HepG2 (cell line): ENCODE data around the gene PCOLCE2. TPM values are rescaled to one million over a fixed set of nuclear protein-coding genes. Genes with fewer than 3 reads are reported as not detected.

ENCODE experiments used
- ATAC-seq: fragments of 200-7000 bp; cut with Tn5 transposase; 3 replicates; pipeline ENCODE4 v1.9.1; 2020; ENCODE audit warnings: mild to moderate bottlenecking, moderate library complexity
- BruUV-seq: library from RNA; stranded (reverse); fragments of 400-500 nt; replicated peaks from 2 replicates; lab custom pipeline; 2021; lab: Mats Ljungman, UMichigan
- CTCF ChIA-PET: fragments of 300-600 bp; formaldehyde crosslinking; extraction: SDS; loops from one replicate; lab custom pipeline; 2021; ENCODE audit warnings: low total read pairs, inconsistent platforms, low intra/inter-chr PET ratio; lab: Yijun Ruan, JAX
- POLR2A ChIA-PET: fragments of 350-600 bp; sonication (Branson Sonifier 250); formaldehyde crosslinking; loops from one replicate; lab custom pipeline; 2020; ENCODE audit warnings: antibody characterized with exemption, inconsistent platforms; lab: Yijun Ruan, JAX
- DNase-seq: peaks from one replicate; pipeline ENCODE4 v3.0.0-alpha.2; 2015; ENCODE audit warnings: low spot score
- FAIRE-seq: peaks from 3 replicates; lab custom pipeline; 2011; peaks lifted over from hg19 to GRCh38; lab: Jason Lieb, UNC
- H2AFZ ChIP-seq: one replicate; pipeline ENCODE4 v1.6.1; 2011; ENCODE audit warnings: low read length, inconsistent platforms
- H3K27ac ChIP-seq: fragments of 300-600 bp; 3 replicates; pipeline ENCODE4 v1.8.0; 2011; ENCODE audit warnings: mixed run types, mild to moderate bottlenecking, mixed read lengths, low read length, inconsistent platforms; ENCODE audit not compliant: insufficient read depth; ENCODE audit errors: extremely low read length
- H3K27me3 ChIP-seq, 2 experiments: fragments of 200-600 bp in 1 of 2; 2 replicates in 1 of 2; 3 replicates in 1 of 2; pipeline versions ENCODE4 v1.6.0 to v1.8.0; 2011; ENCODE audit warnings: low read length in 2 of 2, mild to moderate bottlenecking in 2 of 2, moderate library complexity in 2 of 2, inconsistent platforms in 1 of 2; ENCODE audit not compliant: insufficient read depth in 2 of 2, control insufficient read depth in 1 of 2
- H3K36me3 ChIP-seq, 2 experiments: fragments of 200-600 bp in 1 of 2; replicated peaks in 1 of 2; 2 replicates in 1 of 2; 3 replicates in 1 of 2; pipeline versions ENCODE4 v1.5.1 to v1.8.0; 2011; ENCODE audit warnings: low read length in 2 of 2, inconsistent platforms in 1 of 2; ENCODE audit not compliant: insufficient read depth in 2 of 2, control insufficient read depth in 1 of 2
- H3K4me1 ChIP-seq: 2 replicates; pipeline ENCODE4 v1.5.1; 2012; ENCODE audit warnings: low read length, inconsistent platforms; ENCODE audit not compliant: insufficient read depth
- H3K4me2 ChIP-seq: 2 replicates; pipeline ENCODE4 v1.6.0; 2011; ENCODE audit warnings: low read depth, low read length, inconsistent platforms
- H3K4me3 ChIP-seq, 3 experiments: fragments of 200-600 bp in 1 of 3; sonication (generic), shearing (Covaris generic) in 1 of 3; replicated peaks in 1 of 3; 2 replicates each; pipeline ENCODE4 v1.5.1; 2011 to 2016; ENCODE audit warnings: low read length in 3 of 3, inconsistent platforms in 2 of 3, low read depth in 2 of 3, mild to moderate bottlenecking in 2 of 3, control low read depth in 1 of 3, mixed read lengths in 1 of 3; ENCODE audit not compliant: insufficient read depth in 1 of 3
- H3K79me2 ChIP-seq: one replicate; pipeline ENCODE4 v1.6.1; 2011; ENCODE audit warnings: low read length, inconsistent platforms; ENCODE audit not compliant: insufficient read depth
- H3K9ac ChIP-seq: 2 replicates; pipeline ENCODE4 v1.6.0; 2011; ENCODE audit warnings: mild to moderate bottlenecking, low read depth, low read length, inconsistent platforms; ENCODE audit not compliant: insufficient read depth
- H3K9me3 ChIP-seq: 2 replicates; pipeline ENCODE4 v1.5.1; 2012; ENCODE audit warnings: mild to moderate bottlenecking, low read length
- H4K20me1 ChIP-seq: 2 replicates; pipeline ENCODE4 v1.6.0; 2011; ENCODE audit warnings: inconsistent platforms, mild to moderate bottlenecking, low read length, moderate library complexity; ENCODE audit not compliant: insufficient read depth
- AKAP8 ChIP-seq: sonication (generic); formaldehyde crosslinking; IDR thresholded peaks from 2 replicates; pipeline ENCODE4 v1.5.1; 2020; ENCODE audit warnings: mild to moderate bottlenecking, missing genetic modification reagents
- CSRNP1 ChIP-seq: sonication (generic); formaldehyde crosslinking; IDR thresholded peaks from 2 replicates; pipeline ENCODE4 v1.8.1; 2023; ENCODE audit warnings: mild to moderate bottlenecking, missing genetic modification reagents
- DR1 ChIP-seq: sonication (generic); formaldehyde crosslinking; IDR thresholded peaks from 2 replicates; pipeline ENCODE4 v1.8.0; 2021; ENCODE audit warnings: mild to moderate bottlenecking, missing genetic modification reagents, inconsistent platforms
- FOXO4 ChIP-seq: sonication (generic); formaldehyde crosslinking; conservative IDR thresholded peaks from 2 replicates; pipeline ENCODE4 v1.8.1; 2023; ENCODE audit warnings: missing genetic modification reagents
- JARID2 ChIP-seq: sonication (generic); formaldehyde crosslinking; IDR thresholded peaks from 2 replicates; pipeline ENCODE4 v1.8.1; 2023; ENCODE audit warnings: missing genetic modification reagents, inconsistent platforms; ENCODE audit not compliant: insufficient replicate concordance
- KAT2B ChIP-seq: fragments of 150-350 bp; IDR thresholded peaks from 2 replicates; pipeline ENCODE4 v1.6.1; 2014; ENCODE audit warnings: low read depth, low read length, borderline replicate concordance
- NR3C1 ChIP-seq: sonication (generic); formaldehyde crosslinking; IDR thresholded peaks from 2 replicates; pipeline ENCODE4 v1.4.0; 2020; ENCODE audit warnings: missing genetic modification reagents
- TSC22D2 ChIP-seq: sonication (generic); formaldehyde crosslinking; IDR thresholded peaks from 2 replicates; pipeline ENCODE4 v1.5.1; 2020; ENCODE audit warnings: missing genetic modification reagents, mild to moderate bottlenecking, borderline replicate concordance
- XRCC5 ChIP-seq: fragments of 200-400 bp; formaldehyde crosslinking; optimal IDR thresholded peaks from 2 replicates; pipeline ENCODE3; 2017; ENCODE audit warnings: mild to moderate bottlenecking, low read length
- ZBTB8A ChIP-seq: sonication (generic); formaldehyde crosslinking; IDR thresholded peaks from 2 replicates; pipeline ENCODE4 v1.4.0; 2020; ENCODE audit warnings: mild to moderate bottlenecking, low read depth, missing genetic modification reagents, borderline replicate concordance
- ZNF354B ChIP-seq: sonication (generic); formaldehyde crosslinking; IDR thresholded peaks from 2 replicates; pipeline ENCODE4 v1.8.0; 2022; ENCODE audit warnings: mild to moderate bottlenecking, missing genetic modification reagents
- ZNF713 ChIP-seq: sonication (generic); formaldehyde crosslinking; IDR thresholded peaks from 2 replicates; pipeline ENCODE4 v1.4.0; 2020; ENCODE audit warnings: mild to moderate bottlenecking, missing genetic modification reagents
- ZNF839 ChIP-seq: sonication (generic); formaldehyde crosslinking; IDR thresholded peaks from 2 replicates; pipeline ENCODE4 v1.4.0; 2020; ENCODE audit warnings: missing genetic modification reagents, mild to moderate bottlenecking, borderline replicate concordance
- ZNF883 ChIP-seq: sonication (generic); formaldehyde crosslinking; IDR thresholded peaks from 2 replicates; pipeline ENCODE4 v1.5.1; 2020; ENCODE audit warnings: mild to moderate bottlenecking, missing genetic modification reagents; ENCODE audit errors: not compliant biosample characterization
- WGBS: methylation state at CpG from one replicate; pipeline ENCODE4 v1.1.6; 2017; ENCODE audit warnings: low lambda C conversion rate; 5-methylcytosine and 5-hydroxymethylcytosine counted together
- in situ Hi-C: cut with HindIII; loops from 2 replicates; pipeline ENCODE4 v1.10.0; 2017; ENCODE audit warnings: low pct_unique_long_range_greater_than_20kb; ENCODE audit not compliant: extremely low pct_ligation_motif_present
- intact Hi-C: fragments of 100-400 bp; cut with micrococcal nuclease; formaldehyde crosslinking; loops from one replicate; pipeline ENCODE4 v1.10.0; 2022; ENCODE audit not compliant: unreplicated experiment
- polyA plus RNA-seq, 8 experiments: library from polyadenylated mRNA; depleted of rRNA in 3 of 8; stranded (reverse) in 7 of 8; unstranded in 1 of 8; fragments of >200 nt; fragmentation: Illumina TruSeq in 4 of 8; extraction: Trizol in 4 of 8; gene quantifications; 2 replicates each; pipeline versions ENCODE4 v1.2.1 to v1.2.3, GENCODE V29; 2011 to 2016; ENCODE audit warnings: low read depth in 4 of 8, missing spikeins in 1 of 8, mixed read lengths in 1 of 8; ENCODE audit not compliant: insufficient read depth in 1 of 8
- total RNA-seq, 5 experiments: library from RNA; depleted of rRNA; stranded (reverse); fragments of >200 nt; fragmentation: Illumina TruSeq; extraction: Trizol; gene quantifications; 2 replicates each; pipeline ENCODE4 v1.2.3, GENCODE V29; 2016; ENCODE audit warnings: low read depth in 1 of 5

The PCOLCE2 gene
- total and polyA plus RNA-seq, 2 of the 13 experiments (the other 11 are each of a cell fraction or from before 2014, with no cell fraction given), result 0.71 to 2.0 TPM

DNA sequence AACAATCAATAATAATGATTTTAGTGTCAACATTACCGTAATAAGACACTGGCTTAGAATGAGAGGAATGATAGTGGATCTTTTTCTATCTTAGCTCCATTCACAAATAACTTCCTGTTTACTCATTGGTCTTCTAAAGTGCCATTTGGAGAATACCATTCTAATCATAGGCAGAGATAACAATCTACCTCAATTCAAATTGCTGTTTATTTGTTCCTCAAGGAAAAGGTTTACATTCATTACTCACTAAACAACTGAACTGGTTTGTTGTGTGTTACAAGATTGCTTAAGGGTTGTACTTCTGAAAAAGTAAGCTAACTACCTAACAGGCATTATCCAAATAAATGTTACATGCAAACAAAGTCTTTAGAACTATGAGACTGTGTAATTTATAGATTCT lies 8.1 kb upstream of the PCOLCE2 start:
- ChIA-PET POLR2A (no interaction called here), CTCF (no interaction called here)
- intact Hi-C loops (no loop called here), in situ Hi-C loops (no loop called here)
- no peak for FAIRE-seq
- H3K79me2 ChIP-seq, result no peaks in the 10 kb centered on the region
- no peaks in the 10 kb centered on the region for H3K9me3 ChIP-seq
- H3K9ac ChIP-seq, result no peak overlapping the region
- BruUV-seq, result no TSS peak
- no peaks in the 10 kb centered on the region for H4K20me1 ChIP-seq
- H3K27me3 ChIP-seq, result no peaks in the 10 kb centered on the region; a peak in 1 of 5 replicates
- no peaks in the 10 kb centered on the region for H3K36me3 ChIP-seq
- no peak for DNase-seq
- H3K4me1 ChIP-seq, result no peaks in the 10 kb centered on the region
- TF ChIP-seq CSRNP1 (no peak), KAT2B (peak; percentile 48; the same call in 1 of the 2 replicates)
- H3K4me2 ChIP-seq, result no peak overlapping the region
- no peak overlapping the region for H3K27ac ChIP-seq
- 4% methylated on average over 1 of the region's 1 CpG for WGBS
- H3K4me3 ChIP-seq, result no peak overlapping the region
- no peak overlapping the region for H2AFZ ChIP-seq
- ATAC-seq, result no peak

DNA sequence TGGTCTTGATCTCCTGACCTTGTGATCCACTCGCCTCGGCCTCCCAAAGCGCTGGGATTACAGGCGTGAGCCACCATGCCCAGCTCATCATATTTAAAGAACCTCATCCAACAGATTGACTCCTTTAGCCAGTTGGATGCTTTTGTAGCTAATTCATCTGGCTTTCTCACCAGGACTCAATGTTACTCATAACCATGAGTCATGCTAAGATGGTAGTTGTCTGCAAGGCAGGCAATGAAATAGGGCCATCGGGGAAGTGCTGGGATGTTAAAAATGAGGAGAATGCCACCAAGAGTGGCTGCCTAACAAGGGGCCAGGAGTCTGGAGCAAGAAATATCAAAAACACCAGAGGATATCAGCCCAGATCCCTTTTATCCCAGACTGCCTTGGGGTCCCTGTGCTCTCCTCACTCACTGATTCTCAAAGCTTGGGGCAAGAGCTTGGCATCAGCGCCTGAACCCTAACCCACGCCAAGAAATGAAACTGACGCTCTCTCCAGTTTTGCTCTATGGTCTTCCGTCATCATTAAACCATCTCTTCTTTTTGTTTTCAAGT lies 7.4 kb upstream of the PCOLCE2 start:
- intact Hi-C loops (no loop called here), in situ Hi-C loops (no loop called here)
- Histone ChIP-seq H3K79me2 (no peaks in the 10 kb centered on the region), H4K20me1 (no peaks in the 10 kb centered on the region), H3K27me3 (no peaks in the 10 kb centered on the region; a peak in 1 of 5 replicates), H3K4me1 (no peaks in the 10 kb centered on the region), H2AFZ (no peak overlapping the region), H3K4me2 (no peak overlapping the region), H3K4me3 (no peak overlapping the region), H3K27ac (no peak overlapping the region), H3K9ac (no peak overlapping the region), H3K9me3 (no peaks in the 10 kb centered on the region), H3K36me3 (no peaks in the 10 kb centered on the region)
- FAIRE-seq, result no peak
- ATAC-seq, result no peak
- 84% methylated on average over 9 of the region's 9 CpGs for WGBS
- ChIA-PET CTCF (no interaction called here), POLR2A (no interaction called here)
- no TSS peak for BruUV-seq
- DNase-seq, result no peak
- no peak for TF ChIP-seq ZNF839 (CRISPR knock-in tag)
- no peak for TF ChIP-seq JARID2 (CRISPR knock-in tag)
- no peak for TF ChIP-seq AKAP8
- no peak for TF ChIP-seq XRCC5
- TF ChIP-seq ZNF883 (CRISPR knock-in tag), result no peak
- no peak for TF ChIP-seq TSC22D2 (CRISPR knock-in tag)
- no peak for TF ChIP-seq FOXO4
- TF ChIP-seq DR1 (CRISPR knock-in tag), result no peak
- TF ChIP-seq ZNF354B (CRISPR knock-in tag), result no peak
- TF ChIP-seq ZBTB8A (CRISPR knock-in tag), result no peak
- no peak for TF ChIP-seq NR3C1 (CRISPR knock-in tag)
- no peak for TF ChIP-seq ZNF713 (CRISPR knock-in tag)
